ENCODE data around the gene GMPPA.

- no peak for TF ChIP-seq CTCF (IDR thresholded peaks at IDR 0.05; ENCODE audit: poor library complexity)
- no peak for TF ChIP-seq EZH2 (IDR thresholded peaks at IDR 0.05; ENCODE audit: borderline replicate concordance)
- TF ChIP-seq EZH2phosphoT487 (IDR thresholded peaks at IDR 0.05; ENCODE audit: low read depth, severe bottlenecking, unreplicated experiment): no peak
Observed at GRCh38 chr2:219451661-219452360, 46.9 kb upstream of the GMPPA start.
